ENCODE data around the gene CCDC102A. TPM values are rescaled to one million over a fixed set of nuclear protein-coding genes. Genes with fewer than 3 reads are reported as not detected.

The CCDC102A gene
- total RNA-seq = 0.94 TPM

GRCh38 chr16:57536306-57537193 is at the start of gene CCDC102A:
Gene CCDC102A (minus strand): TSS chr16:57536571. CDS start chr16:57529177, 7,394 bp downstream.

DNA sequence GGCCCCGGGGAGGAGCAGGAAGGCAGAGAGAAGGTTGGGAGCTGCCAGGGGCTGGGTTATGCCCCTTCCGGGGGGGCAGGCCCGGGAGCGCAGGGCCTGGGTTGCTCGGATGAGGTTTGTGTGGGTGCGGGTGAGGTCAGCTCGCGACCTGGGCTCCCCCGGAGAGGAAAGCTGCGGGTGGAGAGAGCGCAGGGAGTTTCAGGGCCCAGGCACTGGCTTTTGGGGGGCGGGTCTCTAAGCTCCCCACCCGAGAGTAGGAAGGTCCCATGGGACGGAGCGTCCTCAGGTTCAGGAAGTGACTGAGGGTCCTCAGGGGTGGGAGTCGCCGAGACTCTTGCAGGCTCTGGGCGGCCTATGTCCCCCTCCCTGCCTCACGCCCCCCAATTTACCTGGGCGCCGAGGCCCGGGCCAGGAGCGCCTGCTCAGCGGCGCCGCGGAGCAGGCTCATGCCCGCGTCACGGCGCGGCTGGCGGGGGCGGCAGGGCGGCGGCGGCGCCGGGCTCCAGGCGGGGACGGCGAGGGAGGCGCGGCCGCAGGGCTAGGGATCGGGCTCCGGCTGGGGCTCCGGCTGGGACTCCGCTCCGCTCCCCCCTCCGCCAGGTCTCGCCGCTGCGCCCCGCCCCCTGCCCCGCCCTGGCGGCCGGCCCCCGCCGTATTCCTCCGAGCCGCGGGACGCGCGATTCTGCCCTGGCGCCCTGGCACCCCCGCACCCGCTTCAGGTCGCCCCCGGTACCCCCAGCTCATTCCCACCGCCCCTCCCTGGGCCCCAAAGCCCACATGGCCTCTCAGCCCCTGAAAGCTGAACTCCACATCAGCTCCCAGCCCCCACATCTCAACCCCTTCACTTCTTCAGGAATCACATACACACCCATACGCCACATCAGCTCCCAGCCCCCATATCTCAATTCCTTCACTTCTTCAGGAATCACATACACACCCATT is 50.2 kb downstream of the CCDC102A start, which contains the start of gene DOK4:
Gene DOK4, minus strand, starts transcription at position 578 of the 942 bp plus-strand sequence. CDS start 6,986 bp downstream, outside the sequence.

DNA sequence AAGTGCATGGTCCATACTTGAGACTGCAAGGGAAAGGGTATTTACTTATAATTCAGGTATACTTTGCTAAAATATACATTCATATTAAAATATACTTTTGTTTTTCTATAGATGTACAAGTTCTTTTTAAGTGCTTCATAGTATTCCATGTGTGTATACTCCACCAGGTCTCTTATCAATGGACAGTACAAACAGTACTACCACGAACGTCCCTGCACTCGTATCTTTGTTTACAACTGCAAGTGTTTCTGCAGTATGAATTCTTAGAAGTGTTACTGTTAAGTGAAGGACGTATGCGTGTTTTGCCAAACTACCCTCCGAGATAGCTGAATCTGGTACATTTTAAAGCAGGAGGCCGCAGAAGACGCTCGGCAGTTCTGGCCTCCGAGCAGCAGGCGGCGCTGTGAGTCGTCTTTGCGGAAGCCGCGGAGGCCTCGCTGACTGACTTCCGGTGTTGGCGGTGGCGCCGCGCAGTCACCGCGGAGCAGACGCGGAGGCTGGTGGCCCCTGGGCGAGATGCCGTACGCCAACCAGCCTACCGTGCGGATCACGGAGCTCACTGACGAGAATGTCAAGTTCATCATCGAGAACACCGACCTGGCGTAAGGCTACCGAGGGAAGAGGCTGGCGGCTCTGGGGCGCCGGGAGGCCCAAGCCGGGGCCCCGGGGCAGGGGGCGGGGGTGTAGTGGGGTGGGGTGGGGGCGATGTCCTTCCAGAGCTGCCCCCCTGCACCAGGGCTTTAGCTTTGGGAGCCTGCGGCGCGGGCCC is 74.0 kb downstream of the CCDC102A start, which contains the start of gene POLR2C:
Gene POLR2C, plus strand, starts transcription at position 471 of the 769 bp plus-strand sequence. Its CDS starts 46 bp downstream, at position 517.

Other genes with a start within 250 kb of the CCDC102A start
- not detected for gene CCL22, start 177.8 kb downstream of the CCDC102A start, total RNA-seq
- gene CX3CL1, start 164.1 kb downstream of the CCDC102A start, total RNA-seq = 3.1 TPM
- not detected for gene CCL17, start 131.8 kb downstream of the CCDC102A start, total RNA-seq
- 73.6 TPM for gene CIAPIN1, start 89.2 kb downstream of the CCDC102A start, total RNA-seq
- 51.0 TPM for gene COQ9, start 89.1 kb downstream of the CCDC102A start, total RNA-seq
- 80.1 TPM for gene POLR2C, start 73.9 kb downstream of the CCDC102A start, total RNA-seq
- gene DOK4, start 50.1 kb downstream of the CCDC102A start, total RNA-seq = 66.7 TPM
- gene ADGRG5, start 6.1 kb upstream of the CCDC102A start, total RNA-seq = 0.31 TPM
- 75.1 TPM for gene ADGRG1, start 92.1 kb upstream of the CCDC102A start, total RNA-seq
- not detected for gene ADGRG3, start 131.7 kb upstream of the CCDC102A start, total RNA-seq
- gene DRC7, start 158.2 kb upstream of the CCDC102A start, total RNA-seq = 0.31 TPM
- 34.4 TPM for gene KATNB1, start 199.2 kb upstream of the CCDC102A start, total RNA-seq